NOMO-1 treated with DMSO at 0.1 percent for 48 hours (cell line): Measurements from ENCODE around the gene C1QL4.
"Not testable (repeated sequence)": the region's sequence is repeated elsewhere in the genome, so short reads cannot be mapped to it uniquely, and the experiment has no call there.

Source experiments
- DNase-seq: peaks from one replicate; lab custom pipeline; 2025; ENCODE audit not compliant: unreplicated experiment; lab: John Stamatoyannopoulos, UW

C1QL4 gene

GRCh38 chr12:49334681-49335080 is 2.3 kb downstream of the C1QL4 start:
- no peak for DNase-seq

GRCh38 chr12:49334226-49334625 is 2.8 kb downstream of the C1QL4 start:
- no peak for DNase-seq

- DNase-seq = not testable (repeated sequence)
These were observed 3.2 kb downstream of the C1QL4 start for GRCh38 chr12:49333778-49334177.

- DNase-seq = no peak
These were observed 4.1 kb downstream of the C1QL4 start for GRCh38 chr12:49332891-49333371.

GRCh38 chr12:49332441-49332861 is 4.5 kb downstream of the C1QL4 start:
- DNase-seq = no peak

- peak; percentile 96 for DNase-seq
These were observed 5.4 kb downstream of the C1QL4 start for GRCh38 chr12:49331380-49332222.

GRCh38 chr12:49330631-49331379 is 6.2 kb downstream of the C1QL4 start:
- no peak for DNase-seq

GRCh38 chr12:49330032-49330619 is 6.9 kb downstream of the C1QL4 start:
- DNase-seq = no peak

- no peak for DNase-seq
These were observed 8.2 kb downstream of the C1QL4 start for GRCh38 chr12:49328816-49329215.

- DNase-seq = no peak
These were observed 9.1 kb downstream of the C1QL4 start for GRCh38 chr12:49327887-49328286.

GRCh38 chr12:49327368-49327767 is 9.6 kb downstream of the C1QL4 start:
- DNase-seq = no peak

- no peak for DNase-seq
These were observed 11.4 kb downstream of the C1QL4 start for GRCh38 chr12:49325606-49326005.

GRCh38 chr12:49323524-49324097 is 13.4 kb downstream of the C1QL4 start:
- no peak for DNase-seq

GRCh38 chr12:49322708-49323523 is 14.1 kb downstream of the C1QL4 start, which contains the start of gene TROAP:
Gene TROAP (plus strand): TSS chr12:49323255. CDS start chr12:49323609, 354 bp downstream.
- peak; percentile 99 for DNase-seq

GRCh38 chr12:49322367-49322707 is 14.7 kb downstream of the C1QL4 start:
- no peak for DNase-seq

GRCh38 chr12:49320411-49321103 is 16.4 kb downstream of the C1QL4 start:
- DNase-seq = not testable (repeated sequence)

- not testable (repeated sequence) for DNase-seq
These were observed 19.9 kb downstream of the C1QL4 start for GRCh38 chr12:49317118-49317517.

GRCh38 chr12:49314811-49315210 is 22.2 kb downstream of the C1QL4 start:
- DNase-seq = no peak

- not testable (repeated sequence) for DNase-seq
These were observed 26.5 kb downstream of the C1QL4 start for GRCh38 chr12:49310451-49311000.
